H9 (cell line): ENCODE data around the gene VWDE. TPM values are rescaled to one million over a fixed set of nuclear protein-coding genes. Genes with fewer than 3 reads are reported as not detected.

Experiments used
- DNase-seq: peaks from one replicate; pipeline ENCODE4 v3.0.0-alpha.2; 2017
- H2AFZ ChIP-seq: one replicate; pipeline ENCODE4 v1.6.1; 2013; ENCODE audit warnings: mild to moderate bottlenecking, low read length, control low read depth, moderate library complexity
- H2AK5ac ChIP-seq: 2 replicates; pipeline ENCODE4 v1.6.1; 2013; ENCODE audit warnings: low read length, control low read depth, mixed read lengths; ENCODE audit not compliant: insufficient read length
- H2BK120ac ChIP-seq: one replicate; pipeline ENCODE4 v1.6.1; 2013; ENCODE audit warnings: low read depth, mild to moderate bottlenecking, low read length, control low read depth, inconsistent platforms; ENCODE audit not compliant: poor library complexity, severe bottlenecking
- H2BK12ac ChIP-seq: 2 replicates; pipeline ENCODE4 v1.6.1; 2013; ENCODE audit warnings: low read length, control low read depth, mixed read lengths, low read depth; ENCODE audit not compliant: insufficient read length
- H2BK15ac ChIP-seq: 2 replicates; pipeline ENCODE4 v1.6.1; 2013; ENCODE audit warnings: low read depth, low read length, control low read depth
- H2BK20ac ChIP-seq: one replicate; pipeline ENCODE4 v1.6.1; 2013; ENCODE audit warnings: low read depth, mild to moderate bottlenecking, low read length, control low read depth, inconsistent platforms; ENCODE audit not compliant: poor library complexity, severe bottlenecking
- H2BK5ac ChIP-seq: 2 replicates; pipeline ENCODE4 v1.6.1; 2013; ENCODE audit warnings: low read length, control low read depth, mixed read lengths; ENCODE audit not compliant: insufficient read length
- H3K14ac ChIP-seq: 2 replicates; pipeline ENCODE4 v1.6.1; 2013; ENCODE audit warnings: low read length, control low read depth; ENCODE audit not compliant: insufficient read depth
- H3K18ac ChIP-seq: 2 replicates; pipeline ENCODE4 v1.6.1; 2013; ENCODE audit warnings: low read depth, mild to moderate bottlenecking, mixed read lengths, low read length, control low read depth; ENCODE audit not compliant: insufficient read length
- H3K23ac ChIP-seq: 2 replicates; pipeline ENCODE4 v1.6.1; 2013; ENCODE audit warnings: low read length, control low read depth, mixed read lengths, low read depth; ENCODE audit not compliant: insufficient read length
- H3K23me2 ChIP-seq: 2 replicates; pipeline ENCODE4 v1.6.1; 2013; ENCODE audit warnings: low read depth, mild to moderate bottlenecking, mixed read lengths, low read length, control low read depth; ENCODE audit not compliant: insufficient read length, poor library complexity, severe bottlenecking
- H3K27ac ChIP-seq: 2 replicates; pipeline ENCODE4 v1.5.1; 2013; ENCODE audit warnings: low read length, control low read depth, mixed read lengths, low read depth; ENCODE audit not compliant: insufficient read length
- H3K27me3 ChIP-seq: 2 replicates; pipeline ENCODE4 v1.6.1; 2013; ENCODE audit warnings: low read length, control low read depth, inconsistent platforms; ENCODE audit not compliant: insufficient read depth
- H3K4ac ChIP-seq: 2 replicates; pipeline ENCODE4 v1.6.1; 2013; ENCODE audit warnings: low read depth, mild to moderate bottlenecking, control low read depth, inconsistent platforms, low read length, moderate library complexity
- H3K4me1 ChIP-seq: 2 replicates; pipeline ENCODE4 v1.6.1; 2013; ENCODE audit warnings: low read length, control low read depth, inconsistent platforms; ENCODE audit not compliant: insufficient read depth
- H3K4me2 ChIP-seq: 2 replicates; pipeline ENCODE4 v1.6.1; 2013; ENCODE audit warnings: low read length, control low read depth, mixed read lengths; ENCODE audit not compliant: insufficient read length, insufficient read depth
- H3K56ac ChIP-seq: 2 replicates; pipeline ENCODE4 v1.6.1; 2013; ENCODE audit warnings: low read depth, mild to moderate bottlenecking, mixed read lengths, low read length, control low read depth; ENCODE audit not compliant: insufficient read length
- H3K79me1 ChIP-seq: 2 replicates; pipeline ENCODE4 v1.6.1; 2013; ENCODE audit warnings: low read depth, mild to moderate bottlenecking, moderate library complexity, low read length, control low read depth, inconsistent platforms; ENCODE audit not compliant: insufficient read depth, poor library complexity, severe bottlenecking
- H3K79me2 ChIP-seq: 2 replicates; pipeline ENCODE4 v1.6.1; 2013; ENCODE audit warnings: low read length, control low read depth, inconsistent platforms; ENCODE audit not compliant: insufficient read depth
- H3K9ac ChIP-seq: 2 replicates; pipeline ENCODE4 v1.6.1; 2013; ENCODE audit warnings: low read length, control low read depth, mixed read lengths; ENCODE audit not compliant: insufficient read length; ENCODE audit errors: extremely low read depth
- H3K9me3 ChIP-seq: one replicate; pipeline ENCODE4 v1.6.1; 2013; ENCODE audit warnings: low read depth, low read length, inconsistent platforms; ENCODE audit not compliant: control insufficient read depth
- H3T11ph ChIP-seq: one replicate; pipeline ENCODE4 v1.6.1; 2013; ENCODE audit warnings: mild to moderate bottlenecking, low read length, control low read depth, inconsistent platforms
- H4K20me1 ChIP-seq: one replicate; pipeline ENCODE4 v1.6.1; 2013; ENCODE audit not compliant: control insufficient read depth, insufficient read length, insufficient read depth
- H4K5ac ChIP-seq: 2 replicates; pipeline ENCODE4 v1.6.1; 2013; ENCODE audit warnings: low read depth, mild to moderate bottlenecking, mixed read lengths, low read length, control low read depth; ENCODE audit not compliant: insufficient read length
- H4K8ac ChIP-seq: replicated peaks from 2 replicates; pipeline ENCODE4 v1.6.1; 2013; ENCODE audit warnings: low read length, control low read depth, mixed read lengths, low read depth; ENCODE audit not compliant: insufficient read length
- H4K91ac ChIP-seq: 2 replicates; pipeline ENCODE4 v1.6.1; 2013; ENCODE audit warnings: low read depth, mild to moderate bottlenecking, moderate library complexity, mixed read lengths, low read length, control low read depth; ENCODE audit not compliant: insufficient read length
- H3K27ac Mint-ChIP-seq, 3 experiments: 2 replicates in 2 of 3; 3 replicates in 1 of 3; pipeline ENCODE4 v1.8.0; 2020 to 2021; ENCODE audit warnings: mixed read lengths in 3 of 3, mild to moderate bottlenecking in 1 of 3, moderate library complexity in 1 of 3
- H3K27me3 Mint-ChIP-seq: 2 replicates; pipeline ENCODE4 v1.8.0; 2021; ENCODE audit warnings: low read depth, mild to moderate bottlenecking, moderate library complexity, mixed read lengths
- H3K36me3 Mint-ChIP-seq, 3 experiments: 2 replicates in 2 of 3; 3 replicates in 1 of 3; pipeline ENCODE4 v1.8.0; 2020 to 2021; ENCODE audit warnings: low read depth in 3 of 3, mixed read lengths in 3 of 3; ENCODE audit not compliant: insufficient read depth in 1 of 3
- H3K4me1 Mint-ChIP-seq, 2 experiments: 2 replicates each; pipeline ENCODE4 v1.8.0; 2020; ENCODE audit warnings: mixed read lengths in 2 of 2
- H3K4me3 Mint-ChIP-seq, 2 experiments: 2 replicates in 1 of 2; 3 replicates in 1 of 2; pipeline ENCODE4 v1.8.0; 2020 to 2021; ENCODE audit warnings: mild to moderate bottlenecking in 2 of 2, mixed read lengths in 2 of 2, moderate library complexity in 1 of 2
- H3K9me3 Mint-ChIP-seq, 2 experiments: 2 replicates in 1 of 2; 3 replicates in 1 of 2; pipeline ENCODE4 v1.8.0; 2020; ENCODE audit warnings: mild to moderate bottlenecking in 2 of 2, mixed read lengths in 2 of 2, moderate library complexity in 1 of 2
- WGBS: extraction: QIAGEN DNeasy Blood & Tissue Kit; methylation state at CpG from one replicate; pipeline ENCODE4 v1.1.7; 2013; ENCODE audit warnings: missing lambda C conversion rate, low lambda C conversion rate, mixed read lengths; ENCODE audit not compliant: insufficient read length; ENCODE audit errors: extremely low coverage; 5-methylcytosine and 5-hydroxymethylcytosine counted together
- total RNA-seq: library from RNA; stranded (reverse); gene quantifications from 2 replicates; pipeline ENCODE4 v1.2.1, GENCODE V29; 2021
- TF ChIP-seq, protein P1 (sequence below): fragments of 200-600 bp; sonication (generic); conservative IDR thresholded peaks from 3 replicates; pipeline ENCODE4 v1.8.0; 2021; ENCODE audit warnings: antibody characterized with exemption, mild to moderate bottlenecking

VWDE gene
- total RNA-seq, 1 experiment from 2014 or later, result 18.1 TPM

DNA sequence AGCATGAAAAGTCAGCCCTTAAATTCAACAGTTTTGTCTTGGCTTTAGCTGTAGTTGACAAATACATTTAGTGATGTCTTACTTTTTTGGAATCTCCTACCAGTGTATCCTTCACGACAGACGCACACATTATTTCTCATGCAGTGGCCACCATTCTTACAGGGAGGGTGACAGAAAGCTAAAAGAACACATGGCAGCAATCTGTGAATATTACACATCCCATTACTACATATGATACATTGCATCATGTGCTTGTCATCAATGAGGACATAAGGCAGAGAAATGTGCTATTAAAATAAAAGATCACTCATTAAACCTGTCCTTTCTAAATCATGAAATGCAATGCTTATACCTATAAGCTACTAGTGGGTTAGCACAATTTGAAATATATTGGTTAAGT lies 66.6 kb downstream of the VWDE start:
- WGBS, result no CpG with 5 or more reads among the region's 2 CpGs
- Mint-ChIP-seq H3K27me3 (no peaks in the 10 kb centered on the region), H3K4me3 (no peak overlapping the region), H3K9me3 (no peaks in the 10 kb centered on the region), H3K27ac (peak overlapping the region; percentile 7 to 88 (median 72); a peak in 3 of 7 replicates), H3K36me3 (peaks cover 5 to 34% (median 25%) of the 10 kb centered on the region in 3 experiments; a peak in 6 of 7 replicates), H3K4me1 (peaks cover 9 to 11% of the 10 kb centered on the region in 2 experiments)
- H3K23ac ChIP-seq, result no peak overlapping the region
- no peak overlapping the region for H3K4ac ChIP-seq
- no peak overlapping the region for H3K56ac ChIP-seq
- H2BK12ac ChIP-seq, result no peak overlapping the region
- no peak overlapping the region for H2BK5ac ChIP-seq
- no peak overlapping the region for H2BK15ac ChIP-seq
- H3K27ac ChIP-seq, result no peak overlapping the region
- no peaks in the 10 kb centered on the region for H3K4me1 ChIP-seq
- no peaks in the 10 kb centered on the region for H4K20me1 ChIP-seq
- no peaks in the 10 kb centered on the region for H3K79me1 ChIP-seq
- H3K27me3 ChIP-seq, result no peaks in the 10 kb centered on the region
- no peaks in the 10 kb centered on the region for H3K23me2 ChIP-seq
- no peak overlapping the region for H2BK120ac ChIP-seq
- no peak overlapping the region for H3K18ac ChIP-seq
- no peaks in the 10 kb centered on the region for H3K79me2 ChIP-seq
- no peak for DNase-seq
- no peak overlapping the region for H3K9ac ChIP-seq
- H3K14ac ChIP-seq, result no peak overlapping the region
- no peak overlapping the region for H4K8ac ChIP-seq
- H2BK20ac ChIP-seq, result no peak overlapping the region
- TF ChIP-seq, protein P1, sequence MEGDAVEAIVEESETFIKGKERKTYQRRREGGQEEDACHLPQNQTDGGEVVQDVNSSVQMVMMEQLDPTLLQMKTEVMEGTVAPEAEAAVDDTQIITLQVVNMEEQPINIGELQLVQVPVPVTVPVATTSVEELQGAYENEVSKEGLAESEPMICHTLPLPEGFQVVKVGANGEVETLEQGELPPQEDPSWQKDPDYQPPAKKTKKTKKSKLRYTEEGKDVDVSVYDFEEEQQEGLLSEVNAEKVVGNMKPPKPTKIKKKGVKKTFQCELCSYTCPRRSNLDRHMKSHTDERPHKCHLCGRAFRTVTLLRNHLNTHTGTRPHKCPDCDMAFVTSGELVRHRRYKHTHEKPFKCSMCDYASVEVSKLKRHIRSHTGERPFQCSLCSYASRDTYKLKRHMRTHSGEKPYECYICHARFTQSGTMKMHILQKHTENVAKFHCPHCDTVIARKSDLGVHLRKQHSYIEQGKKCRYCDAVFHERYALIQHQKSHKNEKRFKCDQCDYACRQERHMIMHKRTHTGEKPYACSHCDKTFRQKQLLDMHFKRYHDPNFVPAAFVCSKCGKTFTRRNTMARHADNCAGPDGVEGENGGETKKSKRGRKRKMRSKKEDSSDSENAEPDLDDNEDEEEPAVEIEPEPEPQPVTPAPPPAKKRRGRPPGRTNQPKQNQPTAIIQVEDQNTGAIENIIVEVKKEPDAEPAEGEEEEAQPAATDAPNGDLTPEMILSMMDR, result no peak
- H3T11ph ChIP-seq, result no peak overlapping the region
- H2AK5ac ChIP-seq, result no peak overlapping the region
- H3K9me3 ChIP-seq, result no peaks in the 10 kb centered on the region
- H4K91ac ChIP-seq, result no peak overlapping the region
- H3K4me2 ChIP-seq, result no peak overlapping the region
- H4K5ac ChIP-seq, result no peak overlapping the region
- no peak overlapping the region for H2AFZ ChIP-seq
